RPMI8226 (cell line): Measurements from ENCODE around the gene KCMF1.
A peak's percentile ranks its signal among the peaks of the same experiment; 100 is the strongest.
"Not testable (repeated sequence)": the region's sequence is repeated elsewhere in the genome, so short reads cannot be mapped to it uniquely, and the experiment has no call there.

Experiments used
- DNase-seq: peaks from one replicate; pipeline ENCODE4 v3.0.0-alpha.2; 2015

The KCMF1 gene

GRCh38 chr2:84970868-84971509 is at the start of gene KCMF1:
KCMF1 (plus strand) TSS chr2:84971161; CDS start chr2:84971452, 291 bp downstream.
- DNase-seq: peak; percentile 80

GRCh38 chr2:84923009-84923408 is 48.0 kb upstream of the KCMF1 start:
- DNase-seq: no peak

DNA sequence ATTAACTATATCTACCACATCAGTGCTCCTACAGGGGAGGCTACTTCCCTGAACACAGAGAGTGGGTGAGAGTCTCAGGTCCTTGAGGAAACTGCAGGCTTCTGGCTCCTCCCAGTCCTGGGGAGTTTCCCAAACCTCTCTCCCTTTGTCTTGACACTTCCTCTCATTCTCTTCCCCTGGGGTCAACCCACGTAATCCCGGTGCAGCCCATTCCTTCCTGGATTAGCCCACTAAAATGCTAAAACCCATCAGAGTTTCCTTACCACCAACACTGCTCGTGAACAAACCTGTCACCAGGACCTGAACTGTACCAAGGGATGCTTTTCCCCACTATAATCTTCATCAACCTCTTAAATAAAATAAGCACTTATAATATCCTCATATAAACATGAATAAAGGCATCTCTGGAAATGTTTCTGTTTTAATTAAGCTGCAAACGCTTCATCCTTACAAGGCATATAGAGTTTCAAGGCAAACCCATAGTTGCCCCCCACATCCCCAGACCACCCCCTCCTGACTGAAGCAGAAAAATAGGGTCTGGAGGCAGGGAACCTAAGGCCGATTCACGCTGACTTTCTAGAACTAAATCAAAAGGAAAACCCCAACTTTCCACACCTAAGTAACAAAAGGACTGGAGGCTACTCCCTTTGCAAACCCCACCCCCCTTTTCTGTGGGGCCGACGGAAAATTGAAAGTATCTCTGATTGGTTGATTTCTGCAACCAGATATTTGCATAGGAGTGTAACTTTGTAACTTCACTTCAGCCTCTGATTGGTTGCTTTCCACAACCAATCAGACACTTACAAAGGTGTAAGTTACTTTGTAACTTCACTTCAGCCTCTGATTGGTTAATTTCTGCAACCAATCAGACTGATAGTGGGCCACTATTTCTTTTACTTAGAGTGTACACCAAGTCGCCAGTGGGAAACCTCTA is 46.5 kb upstream of the KCMF1 start:
- no peak for DNase-seq

GRCh38 chr2:84925336-84925723 is 45.6 kb upstream of the KCMF1 start:
- DNase-seq: no peak

DNA sequence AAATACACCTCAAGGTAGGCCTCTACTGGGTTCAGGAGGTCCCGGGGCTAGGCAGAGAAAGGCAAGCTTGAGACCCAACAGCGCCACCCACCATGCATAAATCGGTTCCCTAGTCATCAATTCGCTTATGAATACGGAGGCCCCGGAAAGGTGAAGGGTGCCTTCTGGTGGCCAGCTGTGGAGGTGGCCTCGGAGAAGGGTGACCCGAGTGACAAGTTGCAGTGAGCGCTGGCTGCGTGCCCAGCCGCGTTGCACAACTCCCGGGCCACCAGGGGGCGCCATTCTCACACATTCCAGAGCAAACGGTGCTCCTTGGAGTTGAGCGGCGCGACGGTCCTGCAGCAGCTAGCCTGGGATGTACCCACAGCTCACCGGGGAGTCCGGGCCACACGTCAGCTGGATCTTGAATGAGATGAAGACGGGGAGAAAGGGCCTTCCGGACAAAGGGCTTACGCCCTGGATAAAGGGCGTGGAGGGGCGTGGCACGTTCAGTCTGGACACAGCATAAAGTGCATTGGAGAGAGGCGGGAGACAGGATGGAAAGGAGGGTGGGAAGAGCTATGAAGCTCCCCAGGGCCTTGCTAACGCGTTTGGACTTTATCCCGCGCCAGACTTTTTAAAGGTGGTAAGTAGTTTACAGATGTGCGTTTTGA is 45.1 kb upstream of the KCMF1 start:
- DNase-seq: peak; percentile 98

- DNase-seq: no peak
These were observed 43.7 kb upstream of the KCMF1 start for GRCh38 chr2:84927275-84927627.

DNA sequence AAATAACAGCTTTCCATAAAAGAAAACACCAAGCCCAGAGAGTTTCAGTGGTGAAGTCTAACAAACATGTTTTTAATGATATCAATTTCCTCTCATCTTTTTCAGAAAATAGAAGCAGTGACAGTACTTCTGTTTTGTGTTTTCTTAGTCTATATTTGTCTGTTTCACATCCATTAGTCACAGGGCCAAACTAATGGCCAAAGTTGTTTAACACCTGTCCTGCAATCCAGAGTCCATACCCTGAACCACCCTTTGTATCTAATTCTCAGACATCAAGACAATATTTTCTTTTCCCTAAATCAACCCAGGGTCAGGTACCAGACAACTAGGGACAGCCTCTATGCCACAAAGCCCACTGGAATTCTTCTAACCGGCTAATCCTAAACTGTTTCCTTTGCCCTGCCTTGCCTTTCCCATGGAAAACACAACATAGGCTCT is 39.6 kb upstream of the KCMF1 start:
- DNase-seq: peak; percentile 18

GRCh38 chr2:84938194-84938879 is 32.6 kb upstream of the KCMF1 start:
- no peak for DNase-seq

DNA sequence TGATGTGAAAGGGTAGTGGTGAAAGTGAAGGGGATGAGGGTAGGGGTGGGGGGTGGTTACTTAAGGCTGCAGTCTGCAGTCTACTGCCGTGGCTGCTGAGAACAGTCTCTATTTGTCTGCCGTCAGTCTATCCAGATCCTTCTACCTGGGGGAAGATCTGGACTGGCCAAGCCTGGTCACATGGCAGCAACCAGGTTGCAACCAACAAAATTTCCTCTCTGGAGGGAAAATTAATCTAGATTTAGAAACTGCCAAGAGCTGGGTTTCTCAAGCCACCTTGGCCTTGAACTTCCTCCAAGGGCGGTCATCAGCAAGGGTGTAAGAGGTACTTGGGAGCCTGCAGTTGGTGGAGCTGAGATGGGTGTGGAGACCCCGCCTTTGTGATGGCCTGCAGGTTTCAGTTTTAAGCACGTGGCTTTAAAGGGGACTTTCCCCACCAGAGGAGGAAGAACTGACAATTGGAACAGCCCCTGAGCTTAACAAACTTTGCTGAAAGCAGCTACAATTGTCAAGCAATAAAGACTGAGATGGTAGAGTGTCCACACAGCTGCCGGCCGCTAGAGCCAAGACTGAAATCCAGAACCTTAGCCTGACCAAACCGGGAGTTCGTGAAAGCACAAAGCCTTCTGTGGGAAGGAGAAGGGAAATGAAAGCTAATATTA is 31.4 kb upstream of the KCMF1 start:
- DNase-seq: peak; percentile 95

- DNase-seq: peak; percentile 45
These were observed 30.9 kb upstream of the KCMF1 start for GRCh38 chr2:84940088-84940470.

- DNase-seq: no peak
These were observed 30.0 kb upstream of the KCMF1 start for GRCh38 chr2:84940831-84941412.

DNA sequence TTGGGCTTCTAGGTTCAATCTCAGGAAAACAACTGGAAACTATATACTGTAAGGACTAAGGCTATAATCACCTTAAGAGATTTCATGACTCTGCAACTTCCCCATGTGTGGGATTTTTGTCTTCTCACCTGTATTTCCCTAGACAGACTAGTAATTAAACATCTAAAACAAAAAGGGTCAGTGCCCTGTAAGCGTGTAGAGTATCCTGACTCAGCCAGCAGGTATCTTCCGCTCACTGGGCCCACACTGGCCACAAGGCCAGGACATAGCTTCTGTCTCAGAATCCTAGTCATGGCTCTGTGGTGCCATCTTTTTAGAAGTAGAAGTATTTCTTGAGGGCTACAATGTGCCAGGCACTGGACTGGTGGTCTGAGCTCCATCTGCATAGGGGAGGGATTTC is 28.8 kb upstream of the KCMF1 start:
- DNase-seq: no peak

DNA sequence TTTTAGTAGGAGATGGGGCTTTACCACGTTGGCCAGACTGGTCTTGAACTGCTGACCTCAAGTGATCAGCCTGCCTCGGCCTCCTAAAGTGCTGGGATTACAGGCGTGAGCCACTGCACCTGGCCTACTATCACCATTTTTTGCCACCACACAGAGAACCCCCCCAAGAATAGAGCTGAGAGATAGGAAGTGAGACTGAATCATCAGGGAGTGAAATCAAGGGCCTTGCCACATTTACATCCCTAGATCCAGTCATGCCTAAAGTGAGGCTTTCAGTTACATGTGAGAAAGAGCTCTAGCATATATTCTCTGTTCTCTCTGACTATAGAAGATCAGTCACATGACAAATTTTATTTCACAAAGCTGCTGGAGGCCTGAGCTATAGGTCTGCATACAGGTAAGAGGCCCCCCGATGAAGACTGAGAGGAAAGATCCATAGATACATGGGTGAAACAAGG is 28.0 kb upstream of the KCMF1 start:
- no peak for DNase-seq

DNA sequence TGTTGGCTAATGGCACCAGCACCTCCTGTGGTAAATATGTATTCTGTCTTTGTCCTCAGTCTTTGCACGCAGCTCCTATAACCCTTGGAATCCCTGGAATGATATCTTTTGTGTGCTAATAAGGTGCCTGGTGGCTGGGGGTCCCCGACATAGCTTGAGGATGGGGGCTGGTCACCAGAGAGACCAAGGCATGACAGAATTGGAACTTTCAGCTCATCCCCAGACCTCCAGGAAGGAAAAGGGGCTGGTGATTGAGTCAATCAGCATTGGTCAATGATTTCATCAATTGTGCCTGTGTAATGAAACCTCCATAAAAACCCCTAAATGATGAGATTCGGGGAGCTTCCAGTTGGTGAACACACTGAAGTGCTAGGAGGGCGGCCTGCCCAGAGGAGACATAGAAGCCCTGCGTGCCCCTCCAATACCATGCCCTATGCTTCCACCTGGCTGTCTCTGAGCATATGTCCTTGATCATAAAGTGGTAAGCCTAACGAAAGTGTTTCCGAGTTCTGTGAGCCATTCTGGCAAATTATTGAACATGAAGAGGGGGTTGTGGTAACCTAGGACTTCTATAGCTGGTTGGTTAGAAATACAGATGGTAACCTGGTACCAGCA is 26.6 kb upstream of the KCMF1 start:
- DNase-seq: no peak

GRCh38 chr2:84945838-84946203 is 25.1 kb upstream of the KCMF1 start:
- not testable (repeated sequence) for DNase-seq

DNA sequence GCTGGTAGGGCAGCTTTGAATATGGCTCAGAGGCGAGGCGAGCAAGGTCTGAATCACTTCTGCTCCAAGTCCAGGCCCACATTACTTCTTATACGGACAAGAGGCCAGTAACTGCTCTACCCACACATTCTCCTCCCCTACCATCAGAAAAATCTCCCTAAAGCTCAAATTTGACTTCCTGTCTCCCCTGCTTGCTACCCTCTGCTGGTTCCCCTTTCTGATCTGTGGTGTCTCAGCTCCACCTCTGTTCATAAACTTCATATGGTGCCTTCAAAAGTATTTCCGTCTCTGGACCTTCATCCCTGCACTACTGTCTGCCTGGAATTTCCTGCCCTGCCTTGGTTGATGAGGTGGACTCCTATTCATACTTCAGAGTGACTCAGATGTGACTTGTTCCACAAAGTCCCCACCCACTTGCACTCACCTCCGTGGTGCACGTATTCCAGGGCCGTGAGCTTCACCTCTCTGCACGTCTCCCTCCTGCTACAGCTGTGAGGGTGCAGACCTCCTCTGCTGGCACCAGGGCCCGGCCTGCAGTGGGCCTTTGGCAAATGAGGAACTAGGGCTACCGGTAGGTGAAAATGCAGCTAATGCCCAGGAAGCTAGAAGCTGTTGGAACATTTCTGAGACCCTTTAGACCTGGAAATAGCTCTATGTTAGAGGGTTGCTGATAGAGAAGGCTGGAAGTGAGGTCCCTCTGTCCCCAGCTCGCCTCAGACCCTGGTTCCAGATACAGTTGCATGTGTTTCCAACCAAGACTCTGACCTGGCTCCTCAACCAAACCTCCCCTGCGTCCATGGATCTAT is 24.6 kb upstream of the KCMF1 start:
- peak; percentile 44 for DNase-seq

DNA sequence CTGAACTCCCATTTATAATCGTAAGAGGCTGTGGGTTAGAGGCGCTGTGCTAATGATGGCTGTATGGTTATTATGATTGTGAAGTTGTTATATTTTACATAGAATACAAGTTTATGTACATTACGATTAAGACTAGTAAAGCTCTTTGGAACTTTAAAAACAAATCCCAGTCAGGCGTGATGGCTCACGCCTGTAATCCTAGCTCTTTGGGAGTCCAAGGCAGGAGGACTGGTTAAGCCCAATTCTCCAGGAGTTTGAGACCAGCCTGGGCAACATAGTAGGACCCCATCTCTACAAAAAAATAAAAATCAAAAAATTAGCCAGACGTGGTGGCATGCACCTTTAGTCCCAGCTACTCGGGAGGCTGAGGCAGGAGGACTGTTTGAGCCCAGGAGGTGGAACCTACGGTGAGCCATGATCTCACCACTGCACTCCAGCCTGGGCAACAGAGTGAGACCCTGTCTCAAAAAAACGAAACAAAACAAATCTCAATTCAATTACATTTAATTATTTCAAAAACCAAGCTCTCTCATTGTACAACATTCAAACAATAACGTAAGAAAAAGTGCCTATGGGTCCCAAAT is 23.9 kb upstream of the KCMF1 start:
- DNase-seq: no peak

- no peak for DNase-seq
These were observed 17.4 kb upstream of the KCMF1 start for GRCh38 chr2:84953535-84953934.

DNA sequence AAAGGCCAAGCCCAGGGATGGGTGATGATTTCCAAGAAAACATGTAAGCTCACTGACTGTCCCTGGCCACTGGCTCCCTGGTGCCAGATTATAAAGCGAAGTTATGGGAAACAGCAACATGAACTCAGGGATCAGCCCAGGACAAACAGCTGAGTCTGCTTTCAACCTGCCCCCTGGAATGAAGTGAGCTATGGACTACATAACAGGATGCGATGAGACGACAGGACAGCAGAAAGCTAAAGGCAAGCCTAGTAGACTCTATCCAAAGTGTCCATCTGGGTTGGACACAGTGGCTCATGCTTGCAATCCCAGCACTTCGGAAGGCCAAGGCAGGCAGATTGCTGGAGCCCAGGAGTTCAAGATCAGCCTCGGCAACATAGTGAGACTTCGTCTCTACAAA is 16.6 kb upstream of the KCMF1 start:
- DNase-seq: no peak
